Ovary (tissue), 9 donors: ENCODE measurements around the gene MYO1B. TPM values are rescaled to one million over a fixed set of nuclear protein-coding genes. Genes with fewer than 3 reads are reported as not detected.

Experiments used
- DNase-seq, 5 donors: peaks; one replicate each; pipeline ENCODE4 v3.0.0-alpha.2; 2019 to 2020
- H3K27ac ChIP-seq, 2 donors: fragments of 200-600 bp; one replicate each; pipeline versions ENCODE4 v1.5.1 to v1.8.0; 2019 to 2022
- H3K27me3 ChIP-seq: fragments of 200-600 bp; one replicate; pipeline ENCODE4 v1.8.0; 2022
- H3K36me3 ChIP-seq: fragments of 200-600 bp; sonication (generic); one replicate; pipeline ENCODE4 v1.5.1; 2019
- H3K4me1 ChIP-seq: one replicate; pipeline ENCODE4 v1.8.1; 2013; ENCODE audit warnings: mild to moderate bottlenecking, moderate library complexity; ENCODE audit not compliant: insufficient read depth
- H3K4me3 ChIP-seq: fragments of 200-600 bp; sonication (generic); one replicate; pipeline ENCODE4 v1.5.1; 2017
- H3K9me3 ChIP-seq, 2 donors: fragments of 200-600 bp in 1 of 2; sonication (generic) in 1 of 2; one replicate each; pipeline versions ENCODE4 v1.5.1 to v1.8.1; 2013 to 2019; ENCODE audit warnings: mild to moderate bottlenecking in 1 of 2, moderate library complexity in 1 of 2
- CTCF ChIP-seq, 3 donors: fragments of 450-650 bp in 2 of 3; fragments of 200-600 bp in 1 of 3; IDR thresholded peaks; one replicate each; pipeline versions ENCODE4 v1.5.1 to v1.8.0; 2016 to 2022; ENCODE audit warnings: antibody characterized with exemption in 3 of 3, mild to moderate bottlenecking in 1 of 3
- EP300 ChIP-seq: sonication (generic); formaldehyde crosslinking; IDR thresholded peaks from one replicate; pipeline ENCODE4 v1.6.1; 2017; ENCODE audit warnings: antibody characterized with exemption
- POLR2A ChIP-seq: fragments of 450-650 bp; IDR thresholded peaks from one replicate; pipeline ENCODE4 v1.6.1; 2017; ENCODE audit warnings: antibody characterized with exemption, mild to moderate bottlenecking, moderate library complexity
- WGBS, 3 donors: extraction: QIAGEN DNeasy Blood & Tissue Kit in 1 of 3; methylation state at CpG; one replicate each; pipeline versions ENCODE4 v1.1.5 to v1.1.7; 2013 to 2017; 5-methylcytosine and 5-hydroxymethylcytosine counted together
- intact Hi-C, 4 donors: fragments of 100-400 bp; cut with DNase I; formaldehyde crosslinking; loops; one replicate each; pipeline versions ENCODE4 v1.11.0 to v1.15.1; 2022 to 2023
- polyA plus RNA-seq, 2 donors: library from polyadenylated mRNA; stranded (reverse); fragments of 200-250 nt in 1 of 2; fragments of 350-450 nt in 1 of 2; fragmentation: Illumina TruSeq in 1 of 2; extraction: RNeasy Lipid Tissue Mini Kit (QIAGEN cat#74804) in 1 of 2; gene quantifications; one replicate each; pipeline ENCODE4 v1.2.3, GENCODE V29; 2013 to 2014
- small RNA-seq: library from RNA; depleted of rRNA; stranded (forward); fragments of <200 nt; gene quantifications from one replicate; pipeline ENCODE3, GENCODE V24; 2016
- total RNA-seq, 7 donors: library from RNA; depleted of rRNA in 2 of 7; stranded (reverse); fragments of >200 nt in 2 of 7; fragmentation: NEBNext Ultra II Directional in 3 of 7; extraction: Animal tissue kit (Norgen Biotek cat#: 25700) in 3 of 7; gene quantifications; one replicate each; pipeline versions ENCODE4 v1.1.0 to v1.2.4, GENCODE V29; 2016 to 2023
- donor health status: DM: no; HTN: no; CAD: no; lungs with moderate emphysema.
- donor health status: DM: no; HTN: no; CAD: no.
- donor health status: Bipolar disorder and iron deficiency.
- donor health status: DM: yes; HTN: yes; CAD: no.
- donor health status: DM: no; HTN: no; CAD: no.
- donor health status: DM: yes; HTN: yes; CAD: no.

The MYO1B gene
- total and polyA plus RNA-seq, 9 donors, result 15.8 to 34.7 (median 27.3) TPM

- Histone ChIP-seq H3K27ac (no peak overlapping the region), H3K36me3 (no peaks in the 10 kb centered on the region), H3K4me3 (no peak overlapping the region), H3K4me1 (no peaks in the 10 kb centered on the region), H3K27me3 (no peaks in the 10 kb centered on the region), H3K9me3 (no peaks in the 10 kb centered on the region)
- intact Hi-C loops, result no loop called here
- WGBS, 3 donors, result 69 to 89% (median 87%) methylated on average over 3 of the region's 3 CpGs
- no peak for DNase-seq
- TF ChIP-seq POLR2A (no peak), CTCF (IDR thresholded peaks at IDR 0.05) (no peak), EP300 (no peak)
Observed at GRCh38 chr2:191465766-191466420, 220.7 kb downstream of the MYO1B start.

GRCh38 chr2:191467113-191467512, 221.9 kb downstream of the MYO1B start:
- no peaks in the 10 kb centered on the region for H3K27me3 ChIP-seq
- no peaks in the 10 kb centered on the region for H3K9me3 ChIP-seq
- no peak overlapping the region for H3K4me3 ChIP-seq
- 91 to 94% (median 91%) methylated on average over 5 of the region's 5 CpGs for WGBS, 3 donors
- no peaks in the 10 kb centered on the region for H3K36me3 ChIP-seq
- TF ChIP-seq POLR2A (no peak), EP300 (no peak), CTCF (IDR thresholded peaks at IDR 0.05) (no peak)
- H3K27ac ChIP-seq, result no peak overlapping the region
- no peaks in the 10 kb centered on the region for H3K4me1 ChIP-seq
- intact Hi-C loops, result no loop called here
- no peak for DNase-seq

GRCh38 chr2:191470306-191470705, 225.1 kb downstream of the MYO1B start:
- Histone ChIP-seq H3K4me3 (no peak overlapping the region), H3K4me1 (no peaks in the 10 kb centered on the region), H3K27me3 (no peaks in the 10 kb centered on the region), H3K9me3 (no peaks in the 10 kb centered on the region), H3K27ac (no peak overlapping the region), H3K36me3 (no peaks in the 10 kb centered on the region)
- no peak for DNase-seq
- intact Hi-C loops, result no loop called here
- TF ChIP-seq POLR2A, result no peak
- TF ChIP-seq CTCF (IDR thresholded peaks at IDR 0.05), result no peak
- TF ChIP-seq EP300, result no peak

- no peak overlapping the region for H3K4me3 ChIP-seq
- intact Hi-C loops, result no loop called here
- no peaks in the 10 kb centered on the region for H3K9me3 ChIP-seq
- H3K27ac ChIP-seq, result no peak overlapping the region
- 49 to 64% (median 58%) methylated on average over 1 of the region's 1 CpG for WGBS, 3 donors
- no peak for TF ChIP-seq CTCF (IDR thresholded peaks at IDR 0.05)
- no peak for TF ChIP-seq EP300
- no peak for TF ChIP-seq POLR2A
- H3K27me3 ChIP-seq, result no peaks in the 10 kb centered on the region
- DNase-seq, result no peak
- no peaks in the 10 kb centered on the region for H3K36me3 ChIP-seq
- H3K4me1 ChIP-seq, result no peaks in the 10 kb centered on the region
Observed at GRCh38 chr2:191474464-191474863, 229.3 kb downstream of the MYO1B start.

Small RNA genes within 50 kb of the gene (small RNA-seq; reads per million reads assigned to genes)
- gene RNU6-1045P, result not detected

Other genes with a start within 250 kb of the MYO1B start
- 10 to 100 TPM; 27.3 to 57.6 (median 46.4) TPM for gene STAT1, start 231.2 kb upstream of the MYO1B start, total RNA-seq
- 10 to 100 TPM; 30.5 to 89.2 TPM for gene STAT1, start 231.2 kb upstream of the MYO1B start, polyA plus RNA-seq
- gene STAT4, start 94.4 kb upstream of the MYO1B start, total RNA-seq, result 1 to 10 TPM in 6 of 7 donors, under 1 TPM in 1; 0.52 to 3.0 (median 1.5) TPM
- 1 to 10 TPM; 1.3 to 3.6 TPM for gene STAT4, start 94.4 kb upstream of the MYO1B start, polyA plus RNA-seq